ENCODE data around the gene RITA1. TPM values are rescaled to one million over a fixed set of nuclear protein-coding genes. Genes with fewer than 3 reads are reported as not detected.

Gene RITA1
- total RNA-seq, 4 donors from 2014 or later, result 8.3 to 11.0 (median 9.4) TPM

GRCh38 chr12:113163030-113163360 is 22.5 kb upstream of the RITA1 start:
- no peak for TF ChIP-seq CTCF (IDR thresholded peaks at IDR 0.05; ENCODE audit: low read depth)

- TF ChIP-seq CTCF (IDR thresholded peaks at IDR 0.05; ENCODE audit: low read depth), result no peak
Measured at GRCh38 chr12:113164014-113164413, 21.5 kb upstream of the RITA1 start.

GRCh38 chr12:113165521-113166450 is 19.7 kb upstream of the RITA1 start:
- TF ChIP-seq CTCF (IDR thresholded peaks at IDR 0.05; ENCODE audit: low read depth), result no peak

GRCh38 chr12:113167868-113168267 is 17.7 kb upstream of the RITA1 start:
- no peak for TF ChIP-seq CTCF (IDR thresholded peaks at IDR 0.05; ENCODE audit: low read depth)

GRCh38 chr12:113169697-113170096 is 15.8 kb upstream of the RITA1 start:
- no peak for TF ChIP-seq CTCF (IDR thresholded peaks at IDR 0.05; ENCODE audit: low read depth)

- no peak for TF ChIP-seq CTCF (IDR thresholded peaks at IDR 0.05; ENCODE audit: low read depth)
Measured at GRCh38 chr12:113170457-113170856, 15.1 kb upstream of the RITA1 start.

GRCh38 chr12:113170926-113171325 is 14.6 kb upstream of the RITA1 start:
- TF ChIP-seq CTCF (IDR thresholded peaks at IDR 0.05; ENCODE audit: low read depth), result no peak
